GM13977 (cell line): ENCODE data around the gene NOS1AP.

Source experiments
- DNase-seq: peaks from one replicate; pipeline ENCODE4 v3.0.0; 2012; ENCODE audit warnings: low spot score
- in situ Hi-C: fragments of 300-500 bp; cut with MboI; formaldehyde crosslinking; loops from one replicate; pipeline ENCODE4 v1.12.0; 2022; ENCODE audit warnings: low sequenced_read_pairs, low pct_unique_long_range_greater_than_20kb, mixed read lengths, inconsistent platforms; ENCODE audit not compliant: unreplicated experiment
- TF ChIP-seq, protein P1 (sequence below): IDR thresholded peaks from 2 replicates; pipeline ENCODE4 v1.5.1; 2012; ENCODE audit warnings: mild to moderate bottlenecking, control low read depth; ENCODE audit not compliant: insufficient read depth; ENCODE audit errors: extremely low read depth, missing control alignments

NOS1AP gene

DNA sequence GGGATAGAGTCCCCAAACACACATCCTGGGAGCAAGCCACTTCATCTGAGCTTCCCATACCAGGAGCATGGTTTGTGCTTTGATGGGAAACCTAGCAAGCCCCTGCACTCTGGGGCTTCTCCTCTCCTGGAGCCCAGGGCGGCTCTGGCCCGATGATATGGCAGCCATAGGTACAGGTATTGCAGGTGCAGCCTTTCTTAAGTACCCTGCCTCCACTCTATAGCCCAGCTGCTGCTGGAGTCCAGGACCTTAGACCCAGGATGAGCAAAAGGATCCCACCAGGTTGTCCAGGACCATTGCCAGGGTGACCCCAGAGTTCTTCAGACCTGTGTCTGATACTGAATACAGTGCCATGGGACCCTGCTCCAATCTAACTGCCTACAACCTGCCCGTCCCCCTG lies 316.2 kb downstream of the NOS1AP start:
- TF ChIP-seq, protein P1, sequence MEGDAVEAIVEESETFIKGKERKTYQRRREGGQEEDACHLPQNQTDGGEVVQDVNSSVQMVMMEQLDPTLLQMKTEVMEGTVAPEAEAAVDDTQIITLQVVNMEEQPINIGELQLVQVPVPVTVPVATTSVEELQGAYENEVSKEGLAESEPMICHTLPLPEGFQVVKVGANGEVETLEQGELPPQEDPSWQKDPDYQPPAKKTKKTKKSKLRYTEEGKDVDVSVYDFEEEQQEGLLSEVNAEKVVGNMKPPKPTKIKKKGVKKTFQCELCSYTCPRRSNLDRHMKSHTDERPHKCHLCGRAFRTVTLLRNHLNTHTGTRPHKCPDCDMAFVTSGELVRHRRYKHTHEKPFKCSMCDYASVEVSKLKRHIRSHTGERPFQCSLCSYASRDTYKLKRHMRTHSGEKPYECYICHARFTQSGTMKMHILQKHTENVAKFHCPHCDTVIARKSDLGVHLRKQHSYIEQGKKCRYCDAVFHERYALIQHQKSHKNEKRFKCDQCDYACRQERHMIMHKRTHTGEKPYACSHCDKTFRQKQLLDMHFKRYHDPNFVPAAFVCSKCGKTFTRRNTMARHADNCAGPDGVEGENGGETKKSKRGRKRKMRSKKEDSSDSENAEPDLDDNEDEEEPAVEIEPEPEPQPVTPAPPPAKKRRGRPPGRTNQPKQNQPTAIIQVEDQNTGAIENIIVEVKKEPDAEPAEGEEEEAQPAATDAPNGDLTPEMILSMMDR: no peak
- in situ Hi-C loops: no loop called here
- DNase-seq: peak; percentile 5

DNA sequence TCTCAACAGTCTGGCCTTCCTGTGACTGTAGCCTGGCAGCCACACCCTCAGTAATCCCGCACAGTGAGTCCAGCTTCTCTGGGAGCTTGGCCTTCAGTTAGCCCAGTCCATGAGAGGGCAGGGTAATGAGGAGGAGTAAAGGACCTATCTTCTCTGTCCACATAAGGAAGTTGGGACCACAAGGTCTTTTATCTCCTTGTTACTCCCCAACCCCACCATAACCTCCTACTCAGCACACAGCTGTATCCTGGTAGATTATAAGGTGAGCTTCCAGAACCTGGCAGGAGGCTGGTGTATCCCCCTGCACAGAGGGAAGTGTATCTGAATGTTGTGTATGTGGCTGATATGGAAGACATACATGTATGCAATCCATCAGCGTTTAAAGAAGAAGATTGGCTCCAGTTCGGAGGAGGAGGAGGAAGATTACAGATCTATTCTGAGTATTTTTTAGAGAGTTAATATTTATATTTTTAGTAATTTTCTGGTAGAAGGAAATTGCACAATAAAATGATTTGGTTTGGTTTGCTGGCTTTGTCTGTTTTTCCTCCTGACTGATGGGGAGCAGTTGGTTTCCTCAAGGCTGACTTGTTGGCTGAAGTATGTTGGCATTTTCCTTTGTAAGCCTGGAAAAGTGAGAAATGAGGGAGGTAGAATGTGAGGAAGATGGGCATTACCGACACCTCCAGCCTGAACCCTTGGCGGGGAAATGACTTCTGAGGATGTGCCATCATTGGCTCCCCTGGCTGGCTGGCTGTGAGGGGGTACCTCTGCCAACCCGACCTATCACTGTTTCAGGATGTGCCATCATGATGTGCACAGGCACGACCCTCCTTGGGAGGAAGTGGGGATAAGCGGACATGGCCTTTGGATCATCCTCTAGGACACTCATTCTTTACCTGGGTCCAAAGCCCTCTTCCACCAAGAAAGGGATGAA lies 317.1 kb downstream of the NOS1AP start:
- TF ChIP-seq, protein P1: no peak
- in situ Hi-C loops: no loop called here
- peak; percentile 2 for DNase-seq

DNA sequence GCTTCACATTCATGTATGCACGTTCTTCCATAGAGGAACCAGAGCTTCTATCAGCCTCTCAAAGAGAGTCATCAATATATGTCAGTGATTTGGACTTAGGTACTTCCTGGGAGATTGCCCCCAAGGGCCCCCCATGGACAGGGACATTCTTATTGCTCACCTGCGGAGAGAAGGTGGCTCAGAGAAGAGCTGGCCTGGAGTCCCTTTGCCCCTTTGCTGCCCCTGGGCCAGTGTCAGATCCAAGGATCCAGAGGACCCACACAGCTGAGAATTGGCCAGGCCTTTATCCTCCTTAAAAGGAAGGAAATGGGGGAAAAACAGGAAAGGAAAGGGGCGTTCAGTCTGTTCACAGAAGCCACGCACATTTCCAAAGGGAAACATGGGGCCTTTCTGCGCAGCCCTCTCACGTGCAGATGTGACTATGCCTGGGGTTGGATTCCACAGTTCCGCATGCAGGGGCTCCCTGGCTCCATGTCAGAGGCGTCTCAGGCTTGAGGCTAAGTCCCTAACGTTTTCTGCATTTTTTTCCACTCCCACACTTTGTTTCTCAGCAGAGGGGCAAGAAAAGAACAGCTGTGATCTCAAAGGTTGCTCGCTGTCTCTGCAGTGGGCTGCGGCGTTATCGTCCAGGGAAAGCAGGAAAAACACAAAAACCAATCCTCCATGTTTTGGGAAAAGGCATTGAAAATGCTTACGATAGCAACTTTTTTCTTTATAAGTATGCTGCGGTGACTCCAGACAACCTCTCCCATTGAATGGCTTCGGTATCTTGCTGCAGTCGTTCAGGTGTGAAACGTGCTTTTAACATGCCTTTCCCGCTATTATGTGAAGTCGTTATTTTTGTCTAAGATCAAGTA lies 318.0 kb downstream of the NOS1AP start:
- TF ChIP-seq, protein P1: no peak
- in situ Hi-C loops: no loop called here
- DNase-seq: peak; percentile 2

DNA sequence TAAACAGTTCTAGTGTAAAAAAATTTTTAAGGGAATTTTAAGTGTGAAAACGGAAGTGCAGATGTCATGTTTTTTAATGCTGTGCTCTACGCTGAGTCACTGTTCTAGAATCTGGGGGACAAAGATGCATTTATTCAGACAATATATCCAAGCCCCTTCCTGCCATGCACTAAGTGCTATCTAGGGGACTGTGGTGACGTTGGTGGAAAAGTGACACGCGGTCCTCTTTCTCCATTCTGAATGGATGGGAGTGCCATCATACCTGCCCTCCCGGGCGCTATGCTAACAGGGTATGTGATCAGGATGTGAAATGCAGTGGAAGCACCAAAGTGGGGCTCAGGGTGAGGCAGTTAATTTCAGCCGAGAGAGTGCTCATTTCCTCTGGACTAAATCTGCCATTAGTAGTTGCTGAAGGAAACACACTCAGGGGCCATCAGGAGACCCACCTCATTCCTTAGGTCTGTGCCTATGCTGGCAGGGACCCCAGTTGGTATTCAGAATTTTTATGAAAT lies 318.6 kb downstream of the NOS1AP start:
- peak; percentile 2 for DNase-seq
- TF ChIP-seq, protein P1: no peak
- in situ Hi-C loops: no loop called here

DNA sequence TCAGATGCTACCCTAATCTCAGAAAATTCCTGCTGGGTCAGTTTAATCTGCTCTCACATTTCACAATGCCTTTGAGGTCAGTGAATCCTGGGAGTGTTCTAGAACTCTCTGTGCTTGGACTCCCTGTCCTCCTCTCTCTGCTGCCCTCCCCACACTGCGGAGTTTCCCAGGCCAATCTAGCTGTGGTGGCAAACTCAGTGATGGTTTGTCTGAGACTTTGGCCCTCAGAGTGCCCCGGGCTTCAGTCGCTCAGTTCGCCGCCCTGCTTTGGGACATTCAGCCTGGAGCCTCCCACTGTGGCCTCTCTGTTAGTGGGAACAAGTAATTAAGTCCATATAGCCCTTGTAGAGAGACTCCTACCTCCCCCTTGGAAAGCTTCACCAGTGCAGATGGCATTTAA lies 319.1 kb downstream of the NOS1AP start:
- TF ChIP-seq, protein P1: no peak
- DNase-seq: peak; percentile 4
- in situ Hi-C loops: no loop called here

DNA sequence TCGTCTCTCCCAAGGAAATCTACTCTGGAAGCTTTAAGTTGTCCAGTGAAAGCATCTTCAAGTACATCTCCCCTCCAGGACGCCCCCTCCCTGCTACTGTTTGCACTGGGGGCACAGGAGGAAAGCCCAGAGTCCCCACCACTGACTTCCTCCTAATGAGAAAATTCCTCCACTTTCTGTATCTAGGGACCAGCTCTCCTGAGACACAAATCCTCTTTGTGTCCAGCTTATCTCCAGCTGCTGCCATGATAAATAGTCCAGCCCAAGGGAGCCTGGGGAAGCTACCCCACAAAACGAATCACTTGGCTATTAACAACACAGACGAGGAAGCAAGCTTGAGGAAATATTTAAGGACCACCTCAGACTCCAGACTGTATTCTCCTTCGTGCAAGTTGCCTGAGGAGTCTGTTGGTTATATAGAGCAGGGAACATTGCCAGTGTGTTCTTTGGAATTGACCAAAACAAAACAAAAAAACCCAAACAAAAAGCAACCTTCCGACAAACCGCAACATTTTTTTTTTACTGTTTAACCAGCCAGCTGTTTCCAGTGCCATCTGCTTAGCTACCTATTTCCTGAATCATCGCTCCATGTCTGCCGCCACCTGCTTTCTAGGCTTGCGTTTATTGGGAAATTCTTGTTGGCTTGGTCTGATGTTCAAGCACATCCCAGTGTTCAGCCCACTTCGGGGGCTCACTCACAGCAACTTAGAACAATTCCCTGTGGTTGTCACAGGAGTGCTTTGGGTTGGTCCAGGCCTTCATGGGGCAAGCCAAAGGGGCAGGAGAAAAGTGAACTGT lies 319.7 kb downstream of the NOS1AP start:
- in situ Hi-C loops: no loop called here
- TF ChIP-seq, protein P1: no peak
- peak; percentile 4 for DNase-seq
